Uterus (tissue), 4 donors: ENCODE measurements around the gene ZC3H14. TPM values are rescaled to one million over a fixed set of nuclear protein-coding genes. Genes with fewer than 3 reads are reported as not detected.

Experiments used
- DNase-seq, 2 donors: peaks; one replicate each; pipeline ENCODE4 v3.0.0-alpha.2; 2019 to 2020
- H3K27ac ChIP-seq, 2 donors: fragments of 200-600 bp; sonication (generic); 1 replicate in 1 of 2; 2 replicates in 1 of 2; pipeline ENCODE4 v1.5.1; 2016 to 2018
- H3K27me3 ChIP-seq, 2 donors: fragments of 200-600 bp; sonication (generic); one replicate each; pipeline ENCODE4 v1.5.1; 2018 to 2019; ENCODE audit warnings: control low read depth in 1 of 2
- H3K36me3 ChIP-seq, 2 donors: fragments of 200-600 bp; sonication (generic); one replicate each; pipeline ENCODE4 v1.5.1; 2019; ENCODE audit warnings: control low read depth in 1 of 2
- H3K4me1 ChIP-seq, 2 donors: fragments of 200-600 bp; sonication (generic); one replicate each; pipeline ENCODE4 v1.5.1; 2018 to 2019; ENCODE audit warnings: control low read depth in 1 of 2
- H3K4me3 ChIP-seq, 2 donors: fragments of 200-600 bp; sonication (generic); 1 replicate in 1 of 2; 2 replicates in 1 of 2; pipeline ENCODE4 v1.5.1; 2018 to 2019; ENCODE audit warnings: mild to moderate bottlenecking in 1 of 2
- H3K9me3 ChIP-seq, 2 donors: fragments of 200-600 bp; sonication (generic); one replicate each; pipeline ENCODE4 v1.5.1; 2019; ENCODE audit warnings: control low read depth in 1 of 2
- POLR2A ChIP-seq, 2 donors: fragments of 450-650 bp; IDR thresholded peaks; one replicate each; pipeline ENCODE4 v1.6.1; 2016; ENCODE audit warnings: antibody characterized with exemption in 2 of 2, mild to moderate bottlenecking in 1 of 2, moderate library complexity in 1 of 2
- intact Hi-C: fragments of 100-400 bp; cut with DNase I; formaldehyde crosslinking; loops from one replicate; pipeline ENCODE4 v1.15.1; 2023; ENCODE audit warnings: low total_unique reads
- total RNA-seq, 4 donors: library from RNA; depleted of rRNA in 3 of 4; stranded (reverse); fragments of >200 nt in 3 of 4; gene quantifications; one replicate each; pipeline versions ENCODE4 v1.1.0 to v1.2.4, GENCODE V29; 2014 to 2023
- TF ChIP-seq, protein P1 (sequence below), 4 experiments: fragments of 200-600 bp in 2 of 4; fragments of 450-650 bp in 2 of 4; sonication (generic) in 2 of 4; IDR thresholded peaks; one replicate each; pipeline ENCODE4 v1.5.1; 2016 to 2019; ENCODE audit warnings: antibody characterized with exemption in 4 of 4, mild to moderate bottlenecking in 2 of 4, moderate library complexity in 1 of 4
- donor health status: DM: yes; HTN: yes; CAD: no.

Gene ZC3H14
- total RNA-seq, 4 donors from 2014 or later, result 40.9 to 96.2 (median 69.7) TPM

DNA sequence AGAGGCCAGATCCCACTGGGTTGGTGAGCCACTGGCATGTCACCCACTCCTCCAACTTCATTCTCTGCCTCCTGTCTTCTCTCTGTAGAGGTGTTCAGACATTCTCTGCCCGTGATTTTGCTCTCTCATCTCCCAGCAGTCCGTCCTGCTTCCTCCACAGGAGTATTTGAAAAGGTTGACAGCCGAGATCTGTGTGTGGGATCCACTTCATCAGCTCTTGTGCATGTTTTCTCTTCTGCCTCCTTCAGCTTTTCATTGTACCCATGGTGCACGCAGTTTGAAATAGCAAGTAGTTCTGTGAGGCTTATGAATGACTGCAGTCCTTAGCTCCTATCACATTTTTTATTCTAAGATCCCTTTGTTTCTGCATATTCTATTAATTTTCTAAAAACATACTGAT, 34.8 kb downstream of the ZC3H14 start:
- no peaks in the 10 kb centered on the region for H3K36me3 ChIP-seq
- H3K4me3 ChIP-seq, result no peak overlapping the region
- no peak overlapping the region for H3K27ac ChIP-seq
- no peaks in the 10 kb centered on the region for H3K27me3 ChIP-seq
- TF ChIP-seq POLR2A (IDR thresholded peaks at IDR 0.05), result no peak
- TF ChIP-seq, protein P1, sequence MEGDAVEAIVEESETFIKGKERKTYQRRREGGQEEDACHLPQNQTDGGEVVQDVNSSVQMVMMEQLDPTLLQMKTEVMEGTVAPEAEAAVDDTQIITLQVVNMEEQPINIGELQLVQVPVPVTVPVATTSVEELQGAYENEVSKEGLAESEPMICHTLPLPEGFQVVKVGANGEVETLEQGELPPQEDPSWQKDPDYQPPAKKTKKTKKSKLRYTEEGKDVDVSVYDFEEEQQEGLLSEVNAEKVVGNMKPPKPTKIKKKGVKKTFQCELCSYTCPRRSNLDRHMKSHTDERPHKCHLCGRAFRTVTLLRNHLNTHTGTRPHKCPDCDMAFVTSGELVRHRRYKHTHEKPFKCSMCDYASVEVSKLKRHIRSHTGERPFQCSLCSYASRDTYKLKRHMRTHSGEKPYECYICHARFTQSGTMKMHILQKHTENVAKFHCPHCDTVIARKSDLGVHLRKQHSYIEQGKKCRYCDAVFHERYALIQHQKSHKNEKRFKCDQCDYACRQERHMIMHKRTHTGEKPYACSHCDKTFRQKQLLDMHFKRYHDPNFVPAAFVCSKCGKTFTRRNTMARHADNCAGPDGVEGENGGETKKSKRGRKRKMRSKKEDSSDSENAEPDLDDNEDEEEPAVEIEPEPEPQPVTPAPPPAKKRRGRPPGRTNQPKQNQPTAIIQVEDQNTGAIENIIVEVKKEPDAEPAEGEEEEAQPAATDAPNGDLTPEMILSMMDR (IDR thresholded peaks at IDR 0.05), result no peak
- intact Hi-C loops, result no loop called here
- H3K9me3 ChIP-seq, result no peaks in the 10 kb centered on the region
- H3K4me1 ChIP-seq, result no peaks in the 10 kb centered on the region
- no peak for DNase-seq

DNA sequence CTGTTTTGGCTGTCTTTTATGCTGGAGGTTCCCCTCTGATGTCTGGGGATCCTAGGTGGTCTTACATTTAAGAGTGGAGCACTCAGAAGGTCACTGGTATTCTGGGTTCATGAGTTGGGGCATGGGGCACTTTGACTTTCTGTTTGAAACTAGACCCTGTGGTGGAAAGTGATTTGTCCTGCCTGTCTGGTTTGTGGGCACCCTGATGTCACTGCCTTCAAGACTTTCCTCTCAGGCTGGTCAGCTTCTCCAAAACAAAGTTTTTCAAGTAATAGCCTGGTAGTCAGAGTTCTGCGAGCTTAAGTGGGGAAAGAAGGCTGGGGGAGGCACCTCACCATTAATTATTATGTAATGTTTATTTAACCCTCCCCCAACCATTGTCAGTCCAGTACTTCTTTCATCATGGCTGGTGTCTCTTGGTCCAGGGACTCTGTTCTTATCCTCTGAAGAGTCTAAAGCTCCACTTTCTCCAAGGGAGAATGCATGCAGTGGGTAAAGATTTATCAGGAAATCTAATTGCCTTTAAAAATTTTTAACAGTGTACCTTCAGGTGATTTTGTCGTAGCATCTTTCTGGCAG, 35.3 kb downstream of the ZC3H14 start:
- H3K36me3 ChIP-seq, result no peaks in the 10 kb centered on the region
- intact Hi-C loops, result no loop called here
- no peak for DNase-seq
- no peaks in the 10 kb centered on the region for H3K9me3 ChIP-seq
- H3K4me1 ChIP-seq, result no peaks in the 10 kb centered on the region
- no peak for TF ChIP-seq POLR2A (IDR thresholded peaks at IDR 0.05)
- TF ChIP-seq, protein P1 (IDR thresholded peaks at IDR 0.05), result no peak
- no peaks in the 10 kb centered on the region for H3K27me3 ChIP-seq
- H3K27ac ChIP-seq, result no peak overlapping the region
- H3K4me3 ChIP-seq, result no peak overlapping the region

DNA sequence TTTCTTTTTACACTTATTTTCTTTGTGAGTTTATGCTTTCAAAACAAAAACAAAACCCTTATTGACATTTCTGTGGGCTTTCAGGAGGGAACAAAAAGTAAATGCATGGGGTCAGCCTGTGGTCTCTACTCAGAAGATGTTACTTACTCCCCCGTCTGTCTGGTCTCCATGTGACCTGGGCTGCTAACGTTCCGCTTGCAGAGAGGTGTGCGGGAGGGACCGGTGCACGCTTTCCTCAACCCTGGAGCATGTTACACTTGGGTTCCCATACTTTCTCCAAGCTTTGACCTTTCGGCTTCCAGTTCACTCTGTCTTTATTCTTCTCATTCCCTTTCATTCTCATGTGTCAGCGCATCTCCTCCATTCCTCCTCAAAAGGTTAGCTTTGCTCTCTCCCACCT, 36.5 kb downstream of the ZC3H14 start:
- Histone ChIP-seq H3K4me3 (no peak overlapping the region), H3K27me3 (no peaks in the 10 kb centered on the region), H3K36me3 (no peaks in the 10 kb centered on the region), H3K9me3 (no peaks in the 10 kb centered on the region), H3K27ac (no peak overlapping the region), H3K4me1 (no peaks in the 10 kb centered on the region)
- no peak for TF ChIP-seq POLR2A (IDR thresholded peaks at IDR 0.05)
- TF ChIP-seq, protein P1 (IDR thresholded peaks at IDR 0.05), result no peak
- intact Hi-C loops, result no loop called here
- no peak for DNase-seq

DNA sequence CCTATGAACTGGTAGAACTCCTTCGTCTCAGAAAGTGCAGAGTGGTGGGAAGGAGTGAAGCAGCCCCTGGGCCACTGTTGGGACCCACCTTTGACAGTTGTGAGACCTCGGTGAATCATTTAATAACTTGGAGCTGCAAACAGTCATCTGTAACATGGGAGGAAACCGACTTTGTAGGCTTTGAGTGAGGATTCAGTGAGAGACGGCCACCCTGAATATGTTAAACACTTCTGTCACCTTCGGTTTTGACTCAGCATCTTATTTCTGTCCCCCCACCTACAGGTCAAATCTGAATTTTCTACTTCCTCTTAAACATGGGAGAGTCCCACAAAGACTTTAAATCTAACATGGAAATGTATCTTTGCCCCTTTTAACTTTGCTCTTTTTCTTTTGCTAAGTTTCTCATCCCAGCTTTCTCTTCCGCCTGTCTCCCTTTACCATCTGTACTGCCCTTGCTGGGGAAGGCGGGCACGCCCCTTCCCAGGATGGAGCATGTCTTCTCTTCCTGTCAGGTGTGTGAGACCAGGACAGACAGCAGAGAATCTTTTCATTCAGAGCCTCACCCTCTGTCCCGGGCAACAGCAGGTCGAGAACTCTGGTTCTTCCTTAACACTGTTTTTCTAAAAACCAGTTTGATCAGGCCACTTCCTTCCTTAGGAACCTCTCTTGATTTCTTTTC, 37.1 kb downstream of the ZC3H14 start:
- DNase-seq, result no peak
- Histone ChIP-seq H3K36me3 (no peaks in the 10 kb centered on the region), H3K4me3 (no peak overlapping the region), H3K4me1 (no peaks in the 10 kb centered on the region), H3K9me3 (no peaks in the 10 kb centered on the region), H3K27ac (no peak overlapping the region), H3K27me3 (no peaks in the 10 kb centered on the region)
- TF ChIP-seq POLR2A (IDR thresholded peaks at IDR 0.05), result no peak
- TF ChIP-seq, protein P1 (IDR thresholded peaks at IDR 0.05), result no peak
- intact Hi-C loops, result no loop called here

- Histone ChIP-seq H3K9me3 (no peaks in the 10 kb centered on the region), H3K4me3 (no peak overlapping the region), H3K27me3 (no peaks in the 10 kb centered on the region), H3K36me3 (no peaks in the 10 kb centered on the region), H3K27ac (no peak overlapping the region), H3K4me1 (no peaks in the 10 kb centered on the region)
- intact Hi-C loops, result no loop called here
- no peak for DNase-seq
- TF ChIP-seq, protein P1 (IDR thresholded peaks at IDR 0.05), result no peak
- no peak for TF ChIP-seq POLR2A (IDR thresholded peaks at IDR 0.05)
Observed at GRCh38 chr14:88604212-88604611, 41.4 kb downstream of the ZC3H14 start.
